ENCODE measurements around the gene SCN3A.

The SCN3A gene

DNA sequence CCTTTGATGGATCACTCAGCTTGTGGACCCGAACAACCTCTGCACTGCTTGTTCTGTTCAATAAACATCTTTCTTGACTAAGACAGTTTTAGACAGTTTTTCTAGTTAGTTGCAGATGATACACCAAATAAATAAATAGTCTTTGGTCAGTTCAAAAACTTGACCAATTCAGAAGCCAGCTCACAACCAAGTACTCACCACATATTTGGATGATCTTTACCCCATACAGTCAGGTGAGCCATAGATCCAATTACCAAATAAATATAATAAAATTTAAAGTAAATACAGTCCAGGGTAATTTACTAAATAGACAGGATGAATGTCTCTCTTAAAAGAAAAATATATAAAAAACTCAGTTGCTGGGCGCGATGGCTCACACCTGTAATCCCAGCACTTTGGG is 18.2 kb downstream of the SCN3A start:
- no peak for DNase-seq

GRCh38 chr2:165182029-165182428 is 21.8 kb downstream of the SCN3A start:
- no peak for DNase-seq

GRCh38 chr2:165176780-165177179 is 27.1 kb downstream of the SCN3A start:
- DNase-seq = no peak

DNA sequence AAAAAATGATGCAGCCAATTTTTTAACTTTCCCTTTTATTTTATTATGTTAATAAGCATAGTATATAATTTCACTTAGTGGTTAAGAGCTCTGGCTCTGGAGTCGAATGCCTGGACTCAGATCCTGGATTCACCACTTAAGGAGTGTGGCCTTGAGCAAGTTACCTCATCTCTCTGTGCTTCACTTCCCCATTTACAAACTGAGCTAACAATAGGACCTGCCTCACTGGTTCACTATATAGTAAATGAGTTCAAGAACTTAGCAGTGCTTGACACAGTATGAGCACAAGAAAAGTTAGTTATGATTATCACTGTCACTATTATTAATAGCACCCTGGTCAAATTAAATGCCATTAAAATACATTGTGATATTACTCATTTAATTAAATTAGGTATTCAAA is 30.6 kb downstream of the SCN3A start:
- DNase-seq = no peak

DNA sequence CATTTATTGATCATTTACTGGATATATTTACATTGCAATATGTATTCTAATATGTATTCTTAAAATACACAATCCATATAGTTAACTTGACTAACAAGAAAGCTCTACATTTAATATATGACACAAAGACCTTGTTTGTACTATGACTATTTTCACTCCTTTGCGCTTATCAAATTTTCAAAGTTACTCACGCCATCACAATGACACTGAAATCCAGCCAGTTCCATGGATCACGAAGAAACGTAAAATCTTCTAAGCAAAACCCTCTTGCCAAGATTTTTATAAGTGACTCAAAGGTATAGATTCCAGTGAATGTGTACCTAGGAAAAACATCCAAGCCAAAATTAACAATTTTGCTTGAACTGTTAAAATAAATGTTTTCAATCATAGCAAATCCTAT is 39.6 kb downstream of the SCN3A start:
- no peak for DNase-seq

DNA sequence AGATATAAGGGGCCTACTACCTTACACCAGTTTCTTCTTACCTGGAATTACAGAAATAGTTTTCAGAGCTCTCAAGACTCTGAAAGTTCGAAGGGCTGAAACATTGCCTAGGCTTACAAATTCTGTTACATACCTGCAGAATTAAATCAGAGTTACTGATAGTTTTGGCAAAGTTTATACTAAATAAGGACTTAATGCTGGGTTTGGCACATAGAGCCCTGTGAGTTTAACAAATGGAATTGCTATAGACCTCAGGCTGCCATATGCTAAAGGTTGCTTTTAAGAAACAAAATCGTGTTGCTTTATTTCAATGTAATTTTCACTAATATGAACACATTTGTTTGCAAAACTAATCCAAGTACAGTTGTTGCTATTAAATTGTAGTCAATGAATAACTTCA is 40.1 kb downstream of the SCN3A start:
- DNase-seq = no peak

DNA sequence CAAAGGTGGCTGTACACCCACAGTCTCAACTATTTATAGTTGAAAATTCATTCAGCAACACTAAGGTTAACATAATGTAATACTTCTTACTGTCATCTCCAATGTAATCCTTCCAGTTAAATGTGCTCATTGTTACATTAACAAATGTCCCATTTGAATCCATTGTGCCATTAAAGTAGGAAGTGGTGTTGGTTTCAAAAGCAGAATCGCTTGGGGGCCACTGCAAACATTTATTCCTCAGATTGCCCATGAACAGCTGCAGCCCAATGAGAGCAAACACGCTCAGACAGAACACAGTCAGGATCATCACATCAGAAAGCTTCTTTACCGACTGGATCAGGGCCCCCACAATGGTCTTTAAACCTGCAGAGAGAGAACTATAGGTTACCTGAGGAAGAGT is 41.4 kb downstream of the SCN3A start:
- no peak for DNase-seq

DNA sequence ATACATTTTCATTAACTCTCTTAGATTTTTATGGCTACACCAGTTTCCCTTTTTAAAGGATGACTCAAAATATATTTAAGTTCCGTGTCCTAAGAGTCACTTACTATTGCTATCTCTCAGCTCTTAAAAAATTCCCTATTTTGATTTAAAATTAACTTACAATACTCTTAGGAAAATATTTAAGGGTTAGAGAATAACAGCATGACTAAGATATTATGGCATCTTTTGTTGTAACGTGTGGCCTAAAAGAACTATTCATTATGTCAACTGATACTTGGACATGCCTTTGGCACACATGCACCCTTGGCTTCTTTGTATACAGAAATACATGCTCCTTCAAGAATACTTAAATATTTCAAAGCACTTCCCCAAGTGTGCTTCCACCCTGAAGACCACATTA is 42.3 kb downstream of the SCN3A start:
- DNase-seq = no peak

GRCh38 chr2:165157160-165157559 is 46.7 kb downstream of the SCN3A start:
- DNase-seq = no peak

GRCh38 chr2:165155152-165155551 is 48.7 kb downstream of the SCN3A start:
- DNase-seq = no peak

- no peak for DNase-seq
These were observed 54.4 kb downstream of the SCN3A start for GRCh38 chr2:165149439-165149838.

DNA sequence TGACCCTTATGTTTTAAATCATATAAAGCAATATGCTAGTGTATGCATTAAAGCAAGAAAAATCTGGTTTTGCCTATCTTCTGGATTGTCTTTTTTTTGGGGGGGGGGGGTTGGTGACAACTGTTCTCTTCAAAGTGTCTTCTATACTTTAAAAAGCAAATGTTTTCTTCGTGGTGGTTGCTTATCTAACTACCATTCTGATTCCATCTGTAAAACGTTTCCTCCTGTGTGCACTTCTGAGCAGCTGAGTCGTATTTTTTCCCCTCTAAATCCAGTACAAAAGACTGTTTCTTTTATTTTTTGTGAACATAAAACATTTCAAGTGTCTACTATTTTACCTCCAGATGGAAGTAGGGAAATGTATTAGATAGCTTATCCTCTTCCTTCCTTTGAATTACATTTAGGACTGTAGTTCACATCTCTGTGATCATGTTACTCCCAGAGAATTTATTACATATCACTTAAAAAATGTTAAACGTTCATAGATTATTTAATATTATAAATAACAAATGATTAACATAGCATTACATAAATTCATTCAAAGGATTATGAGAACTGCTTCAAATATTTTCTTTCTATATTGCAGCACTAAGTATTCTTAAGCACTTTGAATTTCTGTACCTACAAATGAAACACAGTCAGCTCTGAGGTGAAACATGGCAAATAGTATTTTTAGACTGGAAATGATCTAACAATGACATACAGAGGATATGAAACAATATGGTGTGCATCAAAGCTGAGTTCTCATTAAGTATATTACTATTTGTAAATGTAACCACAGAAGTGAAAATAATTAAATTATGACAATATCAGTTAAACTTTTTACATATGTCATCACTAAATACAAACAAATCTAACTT is 56.4 kb downstream of the SCN3A start:
- DNase-seq = no peak

- no peak for DNase-seq
These were observed 59.5 kb downstream of the SCN3A start for GRCh38 chr2:165144315-165144714.

- no peak for DNase-seq
These were observed 62.1 kb downstream of the SCN3A start for GRCh38 chr2:165141601-165142354.

DNA sequence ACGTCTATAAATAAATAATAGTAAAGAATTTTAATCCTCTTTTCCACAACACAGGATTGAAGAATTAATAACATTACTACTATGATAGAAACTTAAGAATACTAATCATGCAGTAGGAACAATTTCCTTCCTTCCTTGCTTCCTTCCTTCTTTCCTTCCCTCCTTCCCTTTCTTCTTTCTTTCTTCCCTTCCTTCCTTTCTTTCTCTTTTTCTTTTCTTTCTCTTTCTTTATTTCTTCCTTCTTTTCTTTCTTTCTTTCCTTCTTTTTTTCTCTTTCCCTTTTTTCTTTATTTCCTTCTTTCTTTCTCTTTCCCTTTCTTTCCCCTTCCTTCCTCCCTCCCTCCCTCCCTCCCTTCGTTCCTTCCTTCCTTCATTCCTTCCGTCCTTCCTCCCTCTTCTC is 77.6 kb downstream of the SCN3A start:
- DNase-seq = no peak

- DNase-seq = no peak
These were observed 81.3 kb downstream of the SCN3A start for GRCh38 chr2:165122521-165122920.

GRCh38 chr2:165120740-165121467 is 82.9 kb downstream of the SCN3A start:
- no peak for DNase-seq

- no peak for DNase-seq
These were observed 88.6 kb downstream of the SCN3A start for GRCh38 chr2:165115258-165115657.

DNA sequence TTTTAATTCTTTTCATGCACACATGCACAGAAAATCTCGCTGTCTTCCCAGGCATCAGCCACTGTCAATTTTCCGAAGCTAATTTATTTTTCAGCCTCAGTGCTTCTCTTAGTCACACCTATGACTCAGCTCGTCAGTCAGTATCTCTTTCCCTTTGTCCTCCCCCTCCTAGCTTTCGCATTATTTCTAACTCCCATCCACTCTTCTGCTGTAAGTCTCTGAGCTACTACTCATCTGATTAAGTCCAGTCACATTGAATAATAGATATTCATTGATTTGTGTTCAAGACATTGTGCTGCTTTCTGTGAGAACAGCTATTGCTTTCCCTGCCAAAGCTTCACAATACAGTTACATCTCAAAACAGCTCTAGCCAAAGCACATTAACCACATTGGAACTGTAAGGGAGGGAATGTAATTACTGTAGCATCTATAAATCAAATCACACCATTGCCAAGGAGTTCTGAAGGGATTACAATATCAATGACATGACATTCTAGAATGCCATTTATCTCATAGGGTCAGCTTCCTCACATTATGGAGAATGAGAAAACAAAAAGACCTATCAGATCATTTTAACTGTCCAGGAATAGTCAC is 89.4 kb downstream of the SCN3A start:
- no peak for DNase-seq

GRCh38 chr2:165113414-165113813 is 90.4 kb downstream of the SCN3A start:
- no peak for DNase-seq

- DNase-seq = no peak
These were observed 91.1 kb downstream of the SCN3A start for GRCh38 chr2:165112789-165113188.

GRCh38 chr2:165112133-165112573 is 91.7 kb downstream of the SCN3A start:
- no peak for DNase-seq

- no peak for DNase-seq
These were observed 93.5 kb downstream of the SCN3A start for GRCh38 chr2:165110394-165110793.
